ENCODE results near the gene PTGR3.

GRCh38 chr18:75240433-75240832 lies 31.5 kb upstream of the PTGR3 start:
- TF ChIP-seq POLR2AphosphoS5 (IDR thresholded peaks at IDR 0.05; ENCODE audit: low read depth, low read length) (no peak), TAF1 (IDR thresholded peaks at IDR 0.05; ENCODE audit: borderline replicate concordance, low read depth, low read length) (no peak), POLR2A (IDR thresholded peaks at IDR 0.05; ENCODE audit: low read depth, low read length) (no peak)
